SK-N-DZ (cell line): Measurements from ENCODE around the gene RREB1.

Experiments used
- DNase-seq: peaks from one replicate; pipeline ENCODE4 v3.0.0-alpha.2; 2015; ENCODE audit warnings: low spot score

Gene RREB1

DNA sequence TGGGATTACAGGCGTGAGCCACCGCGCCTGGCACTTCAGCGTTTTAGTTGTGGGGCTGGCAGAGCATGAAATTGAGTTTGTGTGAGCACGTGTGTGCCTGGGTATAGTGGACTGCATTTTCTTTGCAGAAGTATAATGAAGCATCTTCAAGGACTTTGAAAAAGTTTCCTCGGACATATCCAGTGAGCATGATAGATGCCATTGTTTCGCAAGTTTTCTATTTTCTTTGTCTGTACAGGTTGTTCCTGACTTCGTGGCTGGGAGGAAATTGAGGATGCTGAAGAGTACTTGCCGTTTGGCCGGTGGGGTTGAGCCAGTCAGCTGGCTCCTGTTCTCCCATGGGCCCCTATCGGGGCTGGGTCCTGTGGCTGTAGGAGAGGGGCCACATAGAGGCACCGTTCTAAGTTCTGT, 55.9 kb downstream of the RREB1 start:
- DNase-seq: no peak

DNA sequence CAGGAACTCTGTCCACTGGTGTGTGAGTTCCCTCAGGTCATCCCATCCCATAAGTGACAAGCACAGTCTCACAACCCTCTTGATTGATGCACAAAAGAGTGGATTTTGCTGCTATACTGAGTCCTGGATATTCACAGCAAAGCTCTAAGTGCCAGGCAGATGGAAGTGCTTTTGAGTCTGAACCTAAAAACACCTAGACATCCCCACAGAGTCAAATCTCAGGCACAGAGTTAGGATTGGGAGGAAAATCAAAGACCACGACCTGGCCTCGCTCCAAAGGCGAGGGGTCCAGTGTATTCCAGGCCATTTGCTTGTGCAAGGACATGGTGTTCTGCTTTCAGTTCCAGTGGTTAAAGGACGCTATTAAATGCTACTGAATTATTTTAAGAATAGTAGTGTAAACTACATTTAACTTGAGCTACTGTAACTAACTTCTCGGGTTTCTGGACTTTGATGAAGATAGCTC, 56.8 kb downstream of the RREB1 start:
- no peak for DNase-seq

DNA sequence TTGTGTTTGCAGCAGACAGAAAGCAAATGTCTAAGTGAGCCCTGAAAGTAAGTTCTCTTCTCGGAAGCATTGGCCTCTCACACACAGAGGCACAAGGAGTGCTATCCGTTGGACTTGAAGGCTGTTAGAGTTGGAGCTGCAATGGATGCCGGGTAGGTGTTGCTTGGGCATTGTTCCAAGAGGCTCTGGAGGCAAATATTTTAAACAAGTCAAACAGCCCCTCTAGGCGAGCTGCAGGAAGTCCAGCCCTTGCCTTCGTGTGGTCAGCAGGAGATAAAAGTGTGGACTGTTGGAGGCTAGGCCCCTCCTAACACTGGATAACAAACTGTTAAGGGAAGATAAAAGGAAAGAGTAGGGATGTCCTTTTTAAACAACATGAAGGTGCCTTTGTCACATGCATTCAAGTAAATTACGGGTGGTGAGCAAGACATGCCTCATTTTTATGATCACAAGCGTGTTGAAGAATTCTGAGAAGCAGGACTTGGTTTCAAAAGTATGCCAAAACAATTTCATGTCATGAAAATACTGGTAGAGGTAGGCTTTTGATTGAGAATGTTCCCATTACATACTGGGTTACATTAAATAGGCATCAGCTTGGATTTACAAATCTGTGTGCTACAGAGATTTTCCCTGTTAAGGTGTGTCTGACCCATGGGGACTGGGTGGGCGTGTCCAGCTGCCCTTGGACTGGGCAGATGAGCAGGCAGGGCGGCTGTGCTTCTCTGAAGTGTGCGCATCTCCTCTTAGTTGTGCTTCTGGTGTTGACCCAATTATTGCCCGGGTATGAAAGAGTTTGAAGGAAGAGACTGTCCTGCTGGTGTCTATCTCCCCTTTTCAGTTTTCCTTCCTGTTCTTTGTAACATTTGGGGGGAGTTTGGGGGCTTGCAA, 57.5 kb downstream of the RREB1 start:
- no peak for DNase-seq

DNA sequence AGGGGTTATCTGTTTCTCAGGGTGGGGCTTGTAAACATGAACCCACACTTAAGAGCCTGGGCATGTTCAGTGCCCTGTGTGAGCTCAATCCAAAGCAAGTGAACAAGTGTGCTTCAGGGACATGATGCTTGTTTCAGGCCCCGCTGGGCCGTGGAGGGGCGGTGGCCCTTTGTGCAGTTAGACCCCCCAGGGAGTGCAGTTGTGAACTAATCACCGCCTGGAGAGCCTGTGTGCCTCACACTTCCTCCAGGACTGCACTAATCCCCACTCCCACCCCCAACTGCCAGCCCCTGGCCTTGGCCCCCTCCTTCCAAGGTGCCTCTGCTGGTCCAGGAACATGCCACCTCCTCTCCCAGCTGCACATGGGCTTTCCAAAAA, 58.1 kb downstream of the RREB1 start:
- no peak for DNase-seq

DNA sequence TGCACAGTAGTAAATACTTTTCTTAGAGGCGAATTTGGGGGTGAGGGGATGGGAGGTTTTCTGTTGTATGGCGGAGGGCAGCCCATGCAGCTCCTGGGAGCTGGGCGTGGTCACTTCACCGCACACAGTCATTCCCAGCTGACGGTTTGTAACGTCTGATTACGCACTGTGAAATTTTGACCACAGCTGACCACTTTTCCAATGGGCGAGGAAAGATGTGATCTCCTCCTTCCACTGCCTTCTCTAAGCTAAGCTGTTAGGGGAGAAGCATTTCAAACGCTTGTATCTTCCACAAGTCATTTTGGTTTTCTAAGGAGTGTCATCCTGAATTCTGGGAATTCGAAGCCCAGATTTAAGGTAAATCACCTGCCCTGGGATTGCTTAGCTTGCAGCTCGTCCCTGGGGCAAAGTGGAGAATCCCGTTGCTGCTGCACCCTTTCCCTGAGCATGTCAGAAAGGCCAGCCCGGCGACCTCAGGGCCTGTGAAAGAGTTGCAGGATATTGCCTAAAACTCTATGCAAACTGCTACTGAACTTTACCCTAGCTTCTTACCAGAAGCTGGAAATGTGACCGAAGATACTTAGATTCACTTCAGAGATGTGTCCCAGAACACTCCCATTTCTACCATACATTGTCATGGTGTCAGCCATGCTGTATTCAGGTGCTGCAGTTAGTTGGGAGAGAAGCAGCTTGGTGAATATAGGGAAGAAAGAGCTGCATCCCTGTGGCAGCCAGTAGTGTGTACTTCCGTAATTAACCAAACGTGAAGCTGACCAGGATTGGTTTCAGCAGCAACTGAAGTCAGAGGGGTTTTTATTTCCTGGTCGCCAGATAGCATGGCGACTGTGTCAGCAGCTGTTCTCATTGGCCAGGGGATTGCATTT, 58.9 kb downstream of the RREB1 start:
- DNase-seq: no peak

DNA sequence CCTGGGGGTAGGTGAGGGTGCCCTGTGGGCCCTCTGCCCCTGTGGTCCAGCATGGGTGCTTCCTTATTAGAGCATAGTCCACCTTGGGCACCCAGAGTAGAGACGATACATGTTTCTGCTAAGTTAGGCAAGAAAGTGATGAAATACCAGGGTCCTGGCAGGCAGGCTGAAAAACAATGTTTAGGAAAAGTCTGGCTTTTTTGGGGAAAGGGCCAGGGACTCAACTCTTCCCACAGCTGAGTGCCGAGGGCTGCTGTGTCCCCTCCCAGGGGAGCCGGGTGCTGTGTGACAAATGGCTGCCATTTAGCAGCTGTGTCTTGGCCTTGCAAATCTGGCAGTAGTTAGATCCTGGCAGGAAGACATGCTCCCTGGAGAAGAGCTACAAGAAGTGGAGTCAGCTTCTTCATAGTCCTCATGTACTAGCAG, 61.5 kb downstream of the RREB1 start:
- no peak for DNase-seq

DNA sequence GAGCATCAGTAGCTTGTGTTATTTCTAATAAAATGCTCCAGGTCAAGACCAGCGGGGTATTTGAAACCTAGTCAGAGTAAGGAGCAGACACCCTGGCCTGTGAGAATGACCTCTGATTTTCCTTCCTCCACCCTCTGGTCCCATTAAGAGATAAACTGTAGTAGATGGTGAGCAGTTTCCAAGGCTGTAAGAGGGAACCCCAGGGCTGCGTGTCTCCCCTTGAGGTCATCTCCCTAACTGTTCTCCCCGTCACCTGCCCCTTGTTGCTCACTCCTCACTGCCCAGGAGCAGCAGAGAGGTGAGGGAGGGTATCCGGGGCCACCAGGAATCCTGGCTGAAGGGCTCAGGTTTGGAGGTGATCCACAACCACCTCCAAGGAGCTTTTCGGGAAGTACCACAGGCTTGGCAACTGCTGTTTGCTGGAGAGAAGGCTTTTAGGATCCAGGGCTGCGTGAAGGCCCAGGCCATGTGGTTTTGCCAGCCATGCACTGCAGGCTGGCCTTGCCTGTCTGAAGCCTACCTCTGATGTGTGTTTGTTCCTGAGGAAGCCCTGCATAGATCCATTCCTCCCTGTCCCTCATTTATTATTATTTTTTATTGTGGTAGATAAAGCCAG, 62.5 kb downstream of the RREB1 start:
- DNase-seq: no peak

DNA sequence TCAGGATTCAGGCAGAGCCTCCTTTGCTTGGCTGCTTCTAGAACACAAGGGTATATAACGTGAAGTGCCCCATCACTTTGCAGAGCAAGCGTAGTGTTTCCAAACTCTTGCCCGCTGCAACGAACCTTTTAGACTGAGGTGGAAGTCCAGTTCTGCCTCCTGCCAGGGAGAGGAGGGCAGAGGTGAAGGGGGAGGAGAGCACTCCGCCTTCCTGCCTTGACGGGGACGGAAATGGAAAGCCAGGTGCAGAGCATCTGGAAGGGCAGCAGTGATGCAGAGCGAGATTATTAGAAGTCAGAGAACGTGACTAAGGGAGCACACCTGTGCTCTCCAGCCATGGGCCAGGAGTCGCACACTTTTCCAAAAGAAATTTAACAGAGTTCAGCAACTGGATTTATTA, 63.4 kb downstream of the RREB1 start:
- DNase-seq: no peak

DNA sequence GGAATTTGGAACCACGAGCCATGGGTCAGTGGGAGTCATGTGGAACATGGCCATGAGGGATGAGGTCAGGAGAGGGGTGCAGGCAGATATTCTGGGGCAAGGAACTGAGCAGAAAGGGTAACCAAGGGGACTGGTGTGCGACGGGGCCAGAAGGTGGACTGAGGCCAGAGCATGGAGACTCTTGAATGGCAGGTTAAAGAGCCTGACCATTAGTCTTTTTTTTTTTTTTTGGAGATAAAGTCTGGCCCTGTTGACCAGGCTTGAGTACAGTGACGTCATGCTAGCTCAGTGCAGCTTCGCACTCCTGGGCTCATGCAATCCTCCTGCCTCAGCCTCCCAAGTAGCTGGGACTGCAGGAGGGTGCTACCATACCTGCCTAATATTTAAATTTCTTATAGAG, 64.0 kb downstream of the RREB1 start:
- no peak for DNase-seq

DNA sequence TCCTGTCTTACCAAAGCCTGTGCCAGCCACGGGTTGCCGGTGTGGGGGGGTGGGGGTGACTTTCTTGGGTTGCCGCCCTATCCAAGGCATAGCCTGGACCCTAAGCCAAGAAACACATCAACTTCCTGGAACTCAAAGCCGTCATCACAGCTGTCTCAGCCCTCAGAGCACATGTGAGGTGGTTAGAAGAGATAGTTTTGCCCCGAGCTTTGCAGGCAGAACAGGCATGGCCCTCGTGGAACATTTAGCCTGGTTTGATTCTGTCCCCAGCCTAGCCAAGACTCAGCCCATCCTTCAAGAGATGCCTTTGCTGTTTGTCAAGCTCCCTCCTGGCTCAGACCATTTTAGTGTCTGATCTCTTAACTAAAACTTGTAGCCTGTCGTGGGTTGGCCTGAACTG, 64.9 kb downstream of the RREB1 start:
- DNase-seq: no peak

DNA sequence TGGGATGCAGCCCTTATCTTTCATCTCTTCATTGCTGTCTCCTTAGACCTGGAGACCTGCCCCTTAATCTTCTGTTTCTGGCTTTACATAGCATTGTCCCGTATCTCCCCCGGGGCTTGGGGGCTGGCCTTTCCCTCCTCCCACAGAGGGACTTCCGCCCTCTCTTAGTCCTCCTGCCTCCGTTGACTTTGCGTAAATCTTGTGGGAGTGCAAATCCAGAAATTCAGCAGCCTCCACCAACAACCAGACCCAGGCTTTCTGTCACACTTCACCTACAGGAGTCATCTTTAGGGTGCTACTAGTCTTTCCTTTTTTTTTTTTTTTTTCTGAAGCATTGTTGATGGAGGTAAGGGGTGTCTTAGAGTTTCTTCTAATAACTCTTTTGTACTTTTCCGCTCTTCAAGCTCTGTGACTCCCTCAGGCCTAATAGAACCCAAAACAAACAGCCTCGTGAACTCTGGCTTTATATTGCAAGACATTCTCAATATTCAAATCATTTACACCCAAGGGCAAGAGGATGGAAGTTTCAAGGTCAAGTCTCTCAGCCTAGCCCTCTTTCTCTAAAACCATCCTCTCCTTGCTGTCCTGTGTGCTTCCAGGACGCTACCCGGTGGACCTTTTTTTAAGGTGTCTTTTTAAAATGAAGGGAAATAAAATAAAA, 66.2 kb downstream of the RREB1 start:
- DNase-seq: no peak

DNA sequence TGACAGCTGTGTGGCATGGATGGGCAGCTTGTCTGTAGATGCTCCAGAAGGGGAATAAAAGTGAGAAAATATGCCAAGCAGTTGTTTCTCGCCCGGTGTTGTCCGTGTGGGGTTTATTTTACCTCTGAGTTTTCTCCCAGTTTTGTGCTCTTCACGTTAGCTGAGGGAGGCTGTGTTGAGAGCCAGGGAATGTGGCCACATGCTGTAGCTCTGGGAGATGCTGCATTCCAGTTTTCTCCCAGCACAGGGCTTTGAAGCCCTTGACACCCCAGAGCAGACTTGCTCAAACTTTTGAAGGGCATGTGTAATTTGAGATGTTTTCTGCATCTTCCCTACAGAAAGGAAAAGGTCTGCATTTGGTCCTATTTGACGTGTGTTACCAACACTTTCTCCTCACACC, 67.7 kb downstream of the RREB1 start:
- DNase-seq: no peak

DNA sequence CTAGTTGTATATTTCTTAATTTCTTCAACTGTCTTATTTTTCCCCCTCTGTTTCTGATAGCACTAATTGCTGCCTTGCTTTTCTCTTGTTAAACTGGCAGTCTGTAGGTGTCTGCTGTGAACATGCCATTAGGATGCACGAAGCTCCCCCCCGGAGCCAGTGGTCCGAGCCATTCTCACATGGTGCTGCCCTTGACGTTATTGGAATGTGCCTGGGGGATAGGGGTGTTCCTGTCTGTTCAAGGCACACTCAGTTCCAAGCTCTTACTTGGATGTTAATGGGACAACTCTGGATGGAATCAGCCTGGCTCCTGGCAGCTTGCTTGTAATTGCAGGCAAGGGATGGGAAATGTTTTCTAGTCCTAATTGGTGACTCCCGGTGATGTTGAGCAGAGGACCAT, 68.4 kb downstream of the RREB1 start:
- DNase-seq: no peak

DNA sequence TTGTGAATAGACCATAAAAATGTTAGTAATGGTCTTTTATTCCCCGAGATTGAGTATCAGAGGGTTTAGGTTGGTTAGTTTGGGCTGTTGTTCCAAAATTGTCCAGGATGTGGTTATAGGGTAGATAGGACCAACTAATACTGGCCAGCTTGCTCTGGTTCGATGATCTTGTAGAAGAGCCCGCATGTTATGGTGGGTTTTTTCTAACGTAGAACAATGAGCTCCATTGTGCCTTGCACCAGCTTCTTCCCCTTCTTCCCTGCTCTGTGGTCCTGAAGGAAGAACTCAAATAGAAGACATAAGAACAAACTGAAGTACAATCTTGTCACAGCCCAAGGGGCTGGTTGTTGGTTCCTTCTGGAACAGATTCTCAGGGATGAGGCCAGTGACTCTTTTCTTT, 70.5 kb downstream of the RREB1 start:
- DNase-seq: no peak

DNA sequence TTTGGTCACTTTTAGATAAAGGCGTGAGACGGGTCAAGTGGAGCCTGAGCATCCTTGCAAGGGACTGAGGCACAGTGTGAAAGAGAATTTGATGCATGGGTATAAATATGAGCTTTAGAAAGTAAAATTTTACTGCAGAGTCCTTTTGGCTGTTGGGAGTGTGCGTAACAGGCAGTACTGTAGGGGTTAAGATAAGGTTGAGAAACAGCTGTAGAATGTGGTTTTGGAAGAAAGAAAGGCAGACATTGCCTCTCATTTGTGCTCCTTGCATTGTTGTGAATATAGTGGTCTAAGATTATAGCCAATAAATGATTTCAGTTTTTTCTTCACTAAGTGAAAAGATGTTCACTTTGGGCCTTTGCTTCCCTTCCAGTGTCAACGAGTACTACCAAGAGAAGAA, 73.0 kb downstream of the RREB1 start:
- no peak for DNase-seq

DNA sequence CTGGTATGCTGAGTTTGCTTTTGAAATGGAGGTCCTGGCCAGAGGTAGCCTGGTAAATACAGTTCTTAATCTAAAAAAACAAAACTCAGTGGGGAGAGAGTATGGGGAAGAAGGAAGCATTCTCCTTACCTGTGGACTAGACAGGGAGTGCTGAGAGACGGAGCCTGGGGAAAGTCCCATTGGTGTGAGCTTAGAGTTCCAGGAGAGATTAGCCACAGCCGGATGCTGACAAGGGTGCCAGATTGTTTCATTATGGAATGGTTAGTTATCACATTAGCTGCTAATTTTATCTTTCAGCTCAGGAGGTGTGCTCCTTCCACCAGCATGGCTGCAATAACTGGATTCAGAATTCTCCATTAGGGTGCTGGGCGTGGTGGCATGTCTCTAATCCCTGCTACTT, 75.9 kb downstream of the RREB1 start:
- no peak for DNase-seq

DNA sequence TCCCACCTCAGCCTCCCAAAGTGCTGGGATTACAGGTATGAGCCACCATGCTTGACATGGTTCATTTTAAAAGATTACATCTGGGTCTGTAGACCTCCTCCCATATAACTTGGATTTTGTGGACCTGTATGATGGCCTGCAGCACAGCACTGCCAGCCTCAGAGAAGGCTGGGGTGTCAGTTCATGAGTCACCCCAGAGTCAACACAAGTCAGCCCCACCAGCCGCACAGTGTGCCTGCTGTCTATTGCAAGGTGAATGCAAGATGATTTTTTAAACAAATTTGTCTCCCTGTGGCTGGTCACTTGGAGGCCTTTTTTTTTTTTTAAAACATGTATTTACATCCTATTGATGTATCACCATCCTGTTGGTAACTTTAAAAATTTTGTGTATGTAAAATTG, 76.7 kb downstream of the RREB1 start:
- no peak for DNase-seq

DNA sequence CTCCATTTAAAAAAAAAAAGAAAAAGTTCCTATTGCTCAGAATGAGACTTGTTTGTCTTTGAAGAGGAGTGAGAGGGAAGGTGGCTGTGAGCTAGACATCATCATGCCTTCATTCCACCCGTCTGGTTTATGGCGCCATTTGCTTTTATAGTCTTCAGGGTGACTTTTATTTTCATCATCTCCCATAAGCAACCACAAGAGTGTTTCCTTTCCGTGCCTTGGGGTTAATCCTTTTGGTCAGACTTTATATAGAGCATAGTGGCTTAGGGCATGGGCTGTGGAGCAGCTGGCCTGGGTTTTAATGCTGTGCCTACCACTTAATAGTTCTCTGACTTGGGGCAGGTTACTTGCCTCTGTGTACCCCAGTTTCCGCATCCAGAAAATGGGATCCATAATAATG, 77.8 kb downstream of the RREB1 start:
- DNase-seq: no peak

DNA sequence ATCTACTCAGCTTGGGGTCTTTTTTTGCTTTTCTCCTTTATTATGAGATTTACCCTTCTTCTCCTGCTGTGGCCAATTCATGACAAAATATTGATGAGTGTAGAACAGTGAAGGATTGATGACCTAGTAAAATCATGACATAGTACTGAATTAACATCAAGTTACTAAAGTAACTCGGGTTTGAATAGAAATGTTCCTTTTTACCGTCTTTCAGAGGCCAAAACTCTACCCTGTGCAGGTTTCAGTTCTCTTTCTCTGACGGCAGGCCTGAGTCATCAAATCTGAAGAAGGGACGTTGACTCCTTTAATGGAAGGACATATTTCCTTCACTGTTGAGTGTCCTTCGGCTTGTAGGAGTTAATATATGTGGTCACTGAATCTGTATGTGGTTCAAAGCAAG, 80.7 kb downstream of the RREB1 start:
- DNase-seq: no peak

DNA sequence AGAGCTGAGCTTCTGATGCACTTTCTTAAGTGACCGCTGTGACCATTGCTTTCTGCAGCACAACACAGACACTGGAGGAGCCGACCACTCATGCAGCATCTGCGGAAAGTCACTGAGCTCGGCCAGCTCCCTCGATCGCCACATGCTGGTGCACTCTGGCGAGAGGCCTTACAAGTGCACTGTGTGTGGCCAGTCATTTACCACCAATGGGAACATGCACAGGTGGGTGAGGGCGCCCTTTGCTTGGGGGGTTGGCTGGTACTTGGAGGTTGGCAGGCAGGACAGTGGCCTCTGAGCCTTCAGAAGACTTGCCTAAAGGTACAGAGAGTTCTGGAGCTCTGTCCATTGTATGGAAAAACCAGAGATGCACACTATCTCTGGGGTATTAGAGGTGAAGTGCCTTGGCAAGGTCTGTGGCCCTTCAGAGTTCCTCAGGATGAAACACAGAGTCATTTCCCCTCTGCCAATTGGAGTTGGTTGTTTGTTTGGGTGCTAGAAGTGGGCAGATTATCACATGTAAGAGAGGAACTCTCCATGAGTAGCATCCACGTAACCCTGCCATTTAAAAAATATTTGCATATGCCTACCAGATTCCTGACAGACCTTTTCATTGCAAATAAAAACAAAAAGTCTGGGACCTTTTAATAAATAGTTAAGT, 81.5 kb downstream of the RREB1 start:
- no peak for DNase-seq

DNA sequence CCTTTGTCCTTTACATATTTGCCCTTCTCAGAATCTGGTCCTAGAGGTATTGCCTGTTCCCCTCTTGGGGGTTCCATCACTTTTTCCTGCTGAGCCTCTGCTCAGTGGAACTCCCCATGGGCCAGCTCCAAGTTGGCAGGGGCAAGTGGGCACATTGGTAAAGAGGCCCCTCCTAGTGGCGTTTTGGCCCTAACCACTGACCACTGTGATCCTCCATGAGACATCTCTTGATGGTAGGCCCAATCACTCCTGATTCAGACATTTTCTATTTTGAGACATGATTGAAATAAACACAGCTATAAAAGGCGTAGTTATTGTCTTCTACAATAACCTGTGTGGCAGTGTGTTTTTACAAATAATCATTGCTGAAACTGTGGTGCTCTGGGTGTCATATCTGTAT, 83.0 kb downstream of the RREB1 start:
- no peak for DNase-seq
